Tibial artery (tissue), 4 donors: ENCODE results near the gene NR1D1.
A peak's percentile ranks its signal among the peaks of the same experiment; 100 is the strongest.

Experiments
- DNase-seq, 2 donors: peaks; one replicate each; pipeline ENCODE4 v3.0.0-alpha.2; 2019
- H3K27ac ChIP-seq, 2 donors: fragments of 200-600 bp; sonication (generic) in 1 of 2; 1 replicate in 1 of 2; 2 replicates in 1 of 2; pipeline ENCODE4 v1.5.1; 2018 to 2019; ENCODE audit warnings: mild to moderate bottlenecking in 1 of 2
- H3K27me3 ChIP-seq, 2 donors: fragments of 200-600 bp; sonication (generic) in 1 of 2; one replicate each; pipeline versions ENCODE4 v1.5.1 to v1.6.0; 2016 to 2019
- H3K36me3 ChIP-seq, 3 donors: fragments of 200-600 bp; sonication (generic) in 2 of 3; one replicate each; pipeline ENCODE4 v1.5.1; 2016 to 2019; ENCODE audit warnings: mild to moderate bottlenecking in 2 of 3
- H3K4me1 ChIP-seq, 4 donors: fragments of 200-600 bp; sonication (generic) in 2 of 4; 1 replicate in 3 of 4; 2 replicates in 1 of 4; pipeline ENCODE4 v1.5.1; 2016 to 2019
- H3K4me3 ChIP-seq, 2 donors: fragments of 200-600 bp; sonication (generic) in 1 of 2; 1 replicate in 1 of 2; 2 replicates in 1 of 2; pipeline ENCODE4 v1.5.1; 2018 to 2019; ENCODE audit warnings: mild to moderate bottlenecking in 2 of 2
- H3K9me3 ChIP-seq, 3 donors: fragments of 200-600 bp; sonication (generic) in 1 of 3; one replicate each; pipeline ENCODE4 v1.5.1; 2016 to 2019
- CTCF ChIP-seq, 2 experiments: fragments of 200-600 bp in 1 of 2; fragments of 450-650 bp in 1 of 2; IDR thresholded peaks; one replicate each; pipeline ENCODE4 v1.5.1; 2017 to 2019; ENCODE audit warnings: antibody characterized with exemption in 2 of 2, mild to moderate bottlenecking in 1 of 2, moderate library complexity in 1 of 2
- intact Hi-C: fragments of 100-400 bp; cut with DNase I; formaldehyde crosslinking; loops from one replicate; pipeline ENCODE4 v1.15.0; 2023; ENCODE audit warnings: low total_unique reads

NR1D1 gene

GRCh38 chr17:40134184-40134583 is 33.8 kb upstream of the NR1D1 start:
- no peaks in the 10 kb centered on the region for H3K9me3 ChIP-seq
- peak overlapping the region in 1 of 2 donors; percentile 17 for H3K27ac ChIP-seq
- no peak for DNase-seq
- TF ChIP-seq CTCF (IDR thresholded peaks at IDR 0.05) = no peak
- peaks cover 76 to 82% (median 80%) of the 10 kb centered on the region in 3 donors for H3K36me3 ChIP-seq
- no peak overlapping the region for H3K4me3 ChIP-seq
- no peaks in the 10 kb centered on the region for H3K27me3 ChIP-seq
- intact Hi-C loops = no loop called here
- peaks cover 0 to 7% (median 5%) of the 10 kb centered on the region in 4 donors for H3K4me1 ChIP-seq

- Histone ChIP-seq H3K4me1 (peaks cover 0 to 5% (median 2%) of the 10 kb centered on the region in 4 donors), H3K27me3 (no peaks in the 10 kb centered on the region), H3K4me3 (no peak overlapping the region), H3K27ac (peak overlapping the region in 1 of 2 donors; percentile 4), H3K9me3 (no peaks in the 10 kb centered on the region), H3K36me3 (peaks cover 90 to 93% (median 91%) of the 10 kb centered on the region in 3 donors)
- TF ChIP-seq CTCF (IDR thresholded peaks at IDR 0.05) = no peak
- peak in 1 of 2 donors; percentile 60 for DNase-seq
- intact Hi-C loops = no loop called here
Measured at GRCh38 chr17:40130352-40131042, 30.1 kb upstream of the NR1D1 start.

- Histone ChIP-seq H3K36me3 (peaks cover 80 to 83% (median 81%) of the 10 kb centered on the region in 3 donors), H3K9me3 (no peaks in the 10 kb centered on the region), H3K27ac (no peak overlapping the region), H3K4me3 (no peak overlapping the region), H3K4me1 (peaks cover 0 to 15% (median 11%) of the 10 kb centered on the region in 4 donors), H3K27me3 (no peaks in the 10 kb centered on the region)
- intact Hi-C loops = no loop called here
- DNase-seq = no peak
- no peak for TF ChIP-seq CTCF (IDR thresholded peaks at IDR 0.05)
Measured at GRCh38 chr17:40129498-40129897, 29.1 kb upstream of the NR1D1 start.

- Histone ChIP-seq H3K4me1 (peaks cover 0 to 35% (median 25%) of the 10 kb centered on the region in 4 donors), H3K4me3 (peak overlapping the region; percentile 97 to 99), H3K27ac (peak overlapping the region; percentile 97 to 98), H3K27me3 (no peaks in the 10 kb centered on the region), H3K9me3 (no peaks in the 10 kb centered on the region), H3K36me3 (peaks cover 32 to 35% (median 35%) of the 10 kb centered on the region in 3 donors)
- intact Hi-C loops = no loop called here
- DNase-seq = no peak
- TF ChIP-seq CTCF (IDR thresholded peaks at IDR 0.05) = no peak
Measured at GRCh38 chr17:40124279-40125141, 24.1 kb upstream of the NR1D1 start.

- H3K27me3 ChIP-seq = no peaks in the 10 kb centered on the region
- peaks cover 24 to 27% (median 27%) of the 10 kb centered on the region in 3 donors for H3K36me3 ChIP-seq
- no peaks in the 10 kb centered on the region for H3K9me3 ChIP-seq
- intact Hi-C loops = no loop called here
- no peak for TF ChIP-seq CTCF (IDR thresholded peaks at IDR 0.05)
- DNase-seq = no peak
- H3K27ac ChIP-seq = peak overlapping the region; percentile 97 to 98
- peak overlapping the region; percentile 97 to 99 for H3K4me3 ChIP-seq
- peaks cover 0 to 35% (median 26%) of the 10 kb centered on the region in 4 donors for H3K4me1 ChIP-seq
Measured at GRCh38 chr17:40123811-40124114, 23.4 kb upstream of the NR1D1 start.
